Measurements from ENCODE around the gene TYMP.

DNA sequence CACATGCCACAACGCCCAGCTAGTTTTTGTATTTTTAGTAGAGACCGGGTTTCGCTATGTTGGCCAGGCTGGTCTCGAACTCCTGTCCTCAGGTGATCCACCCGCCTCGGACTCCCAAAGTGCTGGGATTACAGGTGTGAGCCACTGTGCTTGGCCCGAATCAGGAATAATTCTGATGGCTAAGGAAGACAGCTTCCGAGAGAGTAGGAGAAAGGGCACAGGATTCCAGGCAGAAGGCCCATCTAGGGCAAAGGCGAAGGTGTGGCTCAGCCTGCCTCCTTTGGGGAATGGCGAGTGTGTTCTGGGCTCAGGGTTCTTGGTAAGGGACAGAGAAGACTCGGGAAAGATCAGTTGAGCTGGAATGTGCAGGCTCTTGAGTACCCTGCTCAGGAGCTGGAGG lies 34.5 kb upstream of the TYMP start:
- TF ChIP-seq KDM5A (IDR thresholded peaks at IDR 0.05; ENCODE audit: low read length) (no peak), TAF1 (IDR thresholded peaks at IDR 0.05; ENCODE audit: low read depth, low read length) (no peak), TAF7 (optimal IDR thresholded peaks at IDR 0.05; ENCODE audit: borderline replicate concordance, low read depth, low read length) (no peak), RFX5 (IDR thresholded peaks at IDR 0.05; ENCODE audit: borderline replicate concordance, low read depth, low read length) (no peak), SIN3A (conservative IDR thresholded peaks at IDR 0.05 in 1 of 2, IDR thresholded peaks at IDR 0.05 in 1 of 2; ENCODE audit: low read depth in 1 of 2, low read length in 2 of 2) (no peak), SUZ12 (IDR thresholded peaks at IDR 0.05; ENCODE audit: low read length) (no peak)
- TF ChIP-seq, protein P1, sequence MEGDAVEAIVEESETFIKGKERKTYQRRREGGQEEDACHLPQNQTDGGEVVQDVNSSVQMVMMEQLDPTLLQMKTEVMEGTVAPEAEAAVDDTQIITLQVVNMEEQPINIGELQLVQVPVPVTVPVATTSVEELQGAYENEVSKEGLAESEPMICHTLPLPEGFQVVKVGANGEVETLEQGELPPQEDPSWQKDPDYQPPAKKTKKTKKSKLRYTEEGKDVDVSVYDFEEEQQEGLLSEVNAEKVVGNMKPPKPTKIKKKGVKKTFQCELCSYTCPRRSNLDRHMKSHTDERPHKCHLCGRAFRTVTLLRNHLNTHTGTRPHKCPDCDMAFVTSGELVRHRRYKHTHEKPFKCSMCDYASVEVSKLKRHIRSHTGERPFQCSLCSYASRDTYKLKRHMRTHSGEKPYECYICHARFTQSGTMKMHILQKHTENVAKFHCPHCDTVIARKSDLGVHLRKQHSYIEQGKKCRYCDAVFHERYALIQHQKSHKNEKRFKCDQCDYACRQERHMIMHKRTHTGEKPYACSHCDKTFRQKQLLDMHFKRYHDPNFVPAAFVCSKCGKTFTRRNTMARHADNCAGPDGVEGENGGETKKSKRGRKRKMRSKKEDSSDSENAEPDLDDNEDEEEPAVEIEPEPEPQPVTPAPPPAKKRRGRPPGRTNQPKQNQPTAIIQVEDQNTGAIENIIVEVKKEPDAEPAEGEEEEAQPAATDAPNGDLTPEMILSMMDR (IDR thresholded peaks at IDR 0.05; ENCODE audit: control extremely low read depth in 1 of 3, insufficient read depth in 1 of 3, low read depth in 1 of 3, low read length in 3 of 3) = no peak
